Panc1 (cell line): ENCODE data around the gene BARHL1. TPM values are rescaled to one million over a fixed set of nuclear protein-coding genes. Genes with fewer than 3 reads are reported as not detected.

ENCODE experiments used
- ATAC-seq: fragments of 200-7000 bp; cut with Tn5 transposase; 2 replicates; pipeline ENCODE4 v1.9.1; 2020; ENCODE audit warnings: mild to moderate bottlenecking, moderate library complexity
- BruUV-seq: library from RNA; stranded (reverse); fragments of 400-500 nt; replicated peaks from 2 replicates; lab custom pipeline; 2021; lab: Mats Ljungman, UMichigan
- CTCF ChIA-PET: fragments of 300-600 bp; sonication (Branson Sonifier 250); formaldehyde crosslinking; loops from one replicate; lab custom pipeline; 2022; ENCODE audit warnings: antibody characterized with exemption; lab: Charles Lee
- POLR2A ChIA-PET: fragments of 300-600 bp; sonication (Branson Sonifier 250); formaldehyde crosslinking; loops from one replicate; lab custom pipeline; 2022; ENCODE audit warnings: antibody characterized with exemption; lab: Charles Lee
- DNase-seq: peaks from one replicate; pipeline ENCODE4 v3.0.0-alpha.2; 2010; ENCODE audit warnings: low read depth, low spot score
- H3K27ac ChIP-seq: 2 replicates; pipeline ENCODE4 v1.5.1; 2011; ENCODE audit warnings: mild to moderate bottlenecking, low read length, inconsistent platforms
- H3K27me3 ChIP-seq: fragments of 200-500 bp; sonication (Bioruptor generic); 2 replicates; pipeline ENCODE4 v1.6.0; 2014; ENCODE audit warnings: low read length, inconsistent platforms; ENCODE audit not compliant: control insufficient read depth, insufficient read depth
- H3K36me3 ChIP-seq: fragments of 200-500 bp; sonication (Bioruptor generic); 2 replicates; pipeline ENCODE4 v1.5.1; 2014; ENCODE audit warnings: inconsistent platforms, mild to moderate bottlenecking, low read length, moderate library complexity; ENCODE audit not compliant: control insufficient read depth, insufficient read depth
- H3K4me1 ChIP-seq: 2 replicates; pipeline ENCODE4 v1.5.1; 2011; ENCODE audit warnings: inconsistent platforms, mild to moderate bottlenecking, low read length, moderate library complexity; ENCODE audit not compliant: control insufficient read depth, insufficient read depth
- H3K4me3 ChIP-seq, 2 experiments: 2 replicates each; pipeline ENCODE4 v1.5.1; 2011 to 2012; ENCODE audit warnings: low read depth in 2 of 2, low read length in 2 of 2, mild to moderate bottlenecking in 2 of 2, inconsistent platforms in 1 of 2, moderate library complexity in 1 of 2
- H3K9me3 ChIP-seq: fragments of 200-500 bp; sonication (Bioruptor generic); 2 replicates; pipeline ENCODE4 v1.5.1; 2014; ENCODE audit warnings: low read depth, mild to moderate bottlenecking, inconsistent platforms, low read length, moderate library complexity; ENCODE audit not compliant: control insufficient read depth, insufficient read depth
- POLR2AphosphoS5 ChIP-seq: IDR thresholded peaks from 2 replicates; pipeline ENCODE4 v1.6.1; 2012; ENCODE audit warnings: mild to moderate bottlenecking, low read depth, low read length, moderate library complexity
- SIN3A ChIP-seq: IDR thresholded peaks from 2 replicates; pipeline ENCODE4 v1.6.1; 2012; ENCODE audit warnings: low read depth, mild to moderate bottlenecking, low read length, moderate library complexity, borderline replicate concordance; ENCODE audit not compliant: insufficient read depth
- TCF7L2 ChIP-seq: IDR thresholded peaks from 2 replicates; pipeline ENCODE4 v1.6.1; 2011; ENCODE audit warnings: mild to moderate bottlenecking, low read depth, low read length, inconsistent platforms
- in situ Hi-C: cut with HindIII; loops from 2 replicates; pipeline ENCODE4 v1.10.0; 2016; ENCODE audit warnings: low sequenced_read_pairs, low pct_unique_long_range_greater_than_20kb
- intact Hi-C: fragments of 100-400 bp; cut with micrococcal nuclease; formaldehyde crosslinking; loops from one replicate; pipeline ENCODE4 v1.10.0; 2022; ENCODE audit not compliant: unreplicated experiment
- total RNA-seq: library from RNA; stranded (reverse); gene quantifications from one replicate; pipeline ENCODE4 v1.2.1, GENCODE V29; 2021; ENCODE audit not compliant: unreplicated experiment
- TF ChIP-seq, protein P1 (sequence below), 2 experiments: IDR thresholded peaks; 2 replicates each; pipeline ENCODE4 v1.6.1; 2011 to 2012; ENCODE audit warnings: low read depth in 2 of 2, control low read depth in 1 of 2, low read length in 1 of 2, mild to moderate bottlenecking in 1 of 2, moderate library complexity in 1 of 2; ENCODE audit not compliant: insufficient read depth in 1 of 2
- TF ChIP-seq, protein P2 (sequence below): fragments of 450-650 bp; IDR thresholded peaks from 2 replicates; pipeline ENCODE4 v1.5.1; 2017; ENCODE audit warnings: mild to moderate bottlenecking

The BARHL1 gene
- total RNA-seq, 1 experiment from 2014 or later, result not detected

DNA sequence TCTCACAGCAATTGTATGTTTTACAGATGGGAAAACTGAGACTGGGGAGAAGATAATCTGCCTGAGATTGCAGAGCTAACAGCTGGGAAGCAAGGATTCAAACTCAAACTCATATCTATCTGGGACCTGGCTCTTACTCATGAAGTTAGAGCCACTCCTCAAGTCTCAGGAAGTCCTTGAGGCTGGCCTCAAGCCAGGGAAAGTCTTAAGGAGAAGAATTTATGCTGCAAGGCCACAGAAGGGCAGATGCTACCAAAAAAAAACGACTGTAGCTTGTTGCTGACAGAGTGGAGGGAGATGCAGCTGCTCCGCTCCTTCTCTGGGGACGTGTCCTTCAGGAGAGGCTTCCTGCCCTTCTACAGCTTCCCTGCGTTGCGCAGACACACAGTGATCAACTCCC lies 39.8 kb downstream of the BARHL1 start:
- DNase-seq (no peak), ATAC-seq (no peak)
- POLR2A ChIA-PET, result interaction anchor here (0.6 kb wide), 1 partner anchor 409 kb away, joined by 4 read pairs; no protein-coding TSS in a partner anchor
- no peaks in the 10 kb centered on the region for H3K27me3 ChIP-seq
- H3K4me1 ChIP-seq, result no peaks in the 10 kb centered on the region
- intact Hi-C loops (no loop called here), in situ Hi-C loops (no loop called here)
- BruUV-seq, result no TSS peak
- peaks cover 9% of the 10 kb centered on the region for H3K36me3 ChIP-seq
- H3K4me3 ChIP-seq, result no peak overlapping the region
- TF ChIP-seq, protein P1, sequence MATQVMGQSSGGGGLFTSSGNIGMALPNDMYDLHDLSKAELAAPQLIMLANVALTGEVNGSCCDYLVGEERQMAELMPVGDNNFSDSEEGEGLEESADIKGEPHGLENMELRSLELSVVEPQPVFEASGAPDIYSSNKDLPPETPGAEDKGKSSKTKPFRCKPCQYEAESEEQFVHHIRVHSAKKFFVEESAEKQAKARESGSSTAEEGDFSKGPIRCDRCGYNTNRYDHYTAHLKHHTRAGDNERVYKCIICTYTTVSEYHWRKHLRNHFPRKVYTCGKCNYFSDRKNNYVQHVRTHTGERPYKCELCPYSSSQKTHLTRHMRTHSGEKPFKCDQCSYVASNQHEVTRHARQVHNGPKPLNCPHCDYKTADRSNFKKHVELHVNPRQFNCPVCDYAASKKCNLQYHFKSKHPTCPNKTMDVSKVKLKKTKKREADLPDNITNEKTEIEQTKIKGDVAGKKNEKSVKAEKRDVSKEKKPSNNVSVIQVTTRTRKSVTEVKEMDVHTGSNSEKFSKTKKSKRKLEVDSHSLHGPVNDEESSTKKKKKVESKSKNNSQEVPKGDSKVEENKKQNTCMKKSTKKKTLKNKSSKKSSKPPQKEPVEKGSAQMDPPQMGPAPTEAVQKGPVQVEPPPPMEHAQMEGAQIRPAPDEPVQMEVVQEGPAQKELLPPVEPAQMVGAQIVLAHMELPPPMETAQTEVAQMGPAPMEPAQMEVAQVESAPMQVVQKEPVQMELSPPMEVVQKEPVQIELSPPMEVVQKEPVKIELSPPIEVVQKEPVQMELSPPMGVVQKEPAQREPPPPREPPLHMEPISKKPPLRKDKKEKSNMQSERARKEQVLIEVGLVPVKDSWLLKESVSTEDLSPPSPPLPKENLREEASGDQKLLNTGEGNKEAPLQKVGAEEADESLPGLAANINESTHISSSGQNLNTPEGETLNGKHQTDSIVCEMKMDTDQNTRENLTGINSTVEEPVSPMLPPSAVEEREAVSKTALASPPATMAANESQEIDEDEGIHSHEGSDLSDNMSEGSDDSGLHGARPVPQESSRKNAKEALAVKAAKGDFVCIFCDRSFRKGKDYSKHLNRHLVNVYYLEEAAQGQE (IDR thresholded peaks at IDR 0.05; ENCODE audit: insufficient read depth in 1 of 2, low read depth in 2 of 2, low read length in 1 of 2), result no peak
- no peak for TF ChIP-seq POLR2AphosphoS5
- TF ChIP-seq SIN3A, result no peak
- TF ChIP-seq, protein P2, sequence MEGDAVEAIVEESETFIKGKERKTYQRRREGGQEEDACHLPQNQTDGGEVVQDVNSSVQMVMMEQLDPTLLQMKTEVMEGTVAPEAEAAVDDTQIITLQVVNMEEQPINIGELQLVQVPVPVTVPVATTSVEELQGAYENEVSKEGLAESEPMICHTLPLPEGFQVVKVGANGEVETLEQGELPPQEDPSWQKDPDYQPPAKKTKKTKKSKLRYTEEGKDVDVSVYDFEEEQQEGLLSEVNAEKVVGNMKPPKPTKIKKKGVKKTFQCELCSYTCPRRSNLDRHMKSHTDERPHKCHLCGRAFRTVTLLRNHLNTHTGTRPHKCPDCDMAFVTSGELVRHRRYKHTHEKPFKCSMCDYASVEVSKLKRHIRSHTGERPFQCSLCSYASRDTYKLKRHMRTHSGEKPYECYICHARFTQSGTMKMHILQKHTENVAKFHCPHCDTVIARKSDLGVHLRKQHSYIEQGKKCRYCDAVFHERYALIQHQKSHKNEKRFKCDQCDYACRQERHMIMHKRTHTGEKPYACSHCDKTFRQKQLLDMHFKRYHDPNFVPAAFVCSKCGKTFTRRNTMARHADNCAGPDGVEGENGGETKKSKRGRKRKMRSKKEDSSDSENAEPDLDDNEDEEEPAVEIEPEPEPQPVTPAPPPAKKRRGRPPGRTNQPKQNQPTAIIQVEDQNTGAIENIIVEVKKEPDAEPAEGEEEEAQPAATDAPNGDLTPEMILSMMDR, result no peak
- no peak for TF ChIP-seq TCF7L2
- CTCF ChIA-PET, result interaction anchor here (0.7 kb wide), 1 partner anchor 57 kb away, joined by 7 read pairs; no protein-coding TSS in a partner anchor
- no peak overlapping the region for H3K27ac ChIP-seq
- no peaks in the 10 kb centered on the region for H3K9me3 ChIP-seq

DNA sequence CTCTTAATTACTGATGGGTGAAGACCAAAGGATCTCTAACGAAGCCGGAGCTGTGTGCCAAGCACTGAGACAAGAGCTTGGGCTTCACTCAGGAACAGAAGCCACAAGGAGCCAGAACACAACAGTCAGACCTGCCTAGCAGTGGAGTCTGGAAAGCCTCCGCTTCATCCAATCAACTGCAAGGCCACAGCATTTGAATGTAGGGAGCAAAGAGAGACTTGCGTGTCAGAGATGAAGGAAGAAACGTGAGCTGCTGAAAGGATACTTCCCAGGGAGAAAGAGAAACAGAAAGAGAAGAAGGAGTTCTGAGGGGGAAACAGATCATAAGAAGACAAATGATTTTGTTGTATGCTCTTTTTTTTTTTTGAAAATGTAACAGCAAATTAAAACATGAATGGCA lies 43.9 kb downstream of the BARHL1 start:
- in situ Hi-C loops (no loop called here), intact Hi-C loops (no loop called here)
- no peaks in the 10 kb centered on the region for H3K4me1 ChIP-seq
- peaks cover 3% of the 10 kb centered on the region for H3K36me3 ChIP-seq
- H3K27ac ChIP-seq, result no peak overlapping the region
- DNase-seq (no peak), ATAC-seq (no peak)
- no peaks in the 10 kb centered on the region for H3K27me3 ChIP-seq
- ChIA-PET CTCF (no interaction called here), POLR2A (no interaction called here)
- H3K9me3 ChIP-seq, result no peaks in the 10 kb centered on the region
- TF ChIP-seq, protein P1 (IDR thresholded peaks at IDR 0.05; ENCODE audit: insufficient read depth in 1 of 2, low read depth in 2 of 2, low read length in 1 of 2), result no peak
- TF ChIP-seq, protein P2, result no peak
- TF ChIP-seq TCF7L2 (no peak), POLR2AphosphoS5 (no peak), SIN3A (no peak)
- H3K4me3 ChIP-seq, result no peak overlapping the region
- no TSS peak for BruUV-seq
